ENCODE results near the gene ATP2C2.
A peak's percentile ranks its signal among the peaks of the same experiment; 100 is the strongest.

Gene ATP2C2

DNA sequence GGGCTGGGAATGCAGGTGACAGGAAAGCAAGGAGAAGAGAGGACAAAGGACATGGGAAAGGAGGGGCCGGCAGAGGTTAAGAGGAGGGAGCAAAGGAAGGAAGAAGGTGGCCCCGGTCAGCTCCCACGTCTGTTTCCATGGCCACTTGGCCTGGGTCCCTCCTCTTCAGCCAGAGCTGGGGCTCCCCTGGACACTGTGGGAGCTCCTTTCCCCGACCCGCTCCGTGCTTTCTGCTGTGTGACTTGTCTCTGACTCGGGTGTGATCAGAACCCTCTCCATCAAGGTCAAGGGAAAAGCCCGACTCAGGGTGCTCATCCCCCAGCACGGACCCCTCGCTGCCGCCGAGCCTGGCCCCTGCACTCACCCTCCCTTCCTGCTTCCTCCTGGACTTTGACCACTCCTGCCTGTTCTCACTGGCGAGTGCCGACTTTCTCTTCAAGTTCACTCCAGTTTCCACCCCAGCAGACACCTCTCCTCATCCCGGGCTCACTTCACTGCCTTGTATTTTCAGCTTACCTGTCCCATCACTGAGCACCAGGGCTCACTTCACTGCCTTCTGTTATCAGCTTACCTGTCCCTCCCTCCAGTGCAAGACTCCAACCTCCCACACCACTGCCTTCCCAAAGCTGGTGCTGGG, 74.9 kb downstream of the ATP2C2 start:
- no peak overlapping the region for H3K4me3 ChIP-seq (ENCODE audit: low read length)
- TF ChIP-seq, protein P1, sequence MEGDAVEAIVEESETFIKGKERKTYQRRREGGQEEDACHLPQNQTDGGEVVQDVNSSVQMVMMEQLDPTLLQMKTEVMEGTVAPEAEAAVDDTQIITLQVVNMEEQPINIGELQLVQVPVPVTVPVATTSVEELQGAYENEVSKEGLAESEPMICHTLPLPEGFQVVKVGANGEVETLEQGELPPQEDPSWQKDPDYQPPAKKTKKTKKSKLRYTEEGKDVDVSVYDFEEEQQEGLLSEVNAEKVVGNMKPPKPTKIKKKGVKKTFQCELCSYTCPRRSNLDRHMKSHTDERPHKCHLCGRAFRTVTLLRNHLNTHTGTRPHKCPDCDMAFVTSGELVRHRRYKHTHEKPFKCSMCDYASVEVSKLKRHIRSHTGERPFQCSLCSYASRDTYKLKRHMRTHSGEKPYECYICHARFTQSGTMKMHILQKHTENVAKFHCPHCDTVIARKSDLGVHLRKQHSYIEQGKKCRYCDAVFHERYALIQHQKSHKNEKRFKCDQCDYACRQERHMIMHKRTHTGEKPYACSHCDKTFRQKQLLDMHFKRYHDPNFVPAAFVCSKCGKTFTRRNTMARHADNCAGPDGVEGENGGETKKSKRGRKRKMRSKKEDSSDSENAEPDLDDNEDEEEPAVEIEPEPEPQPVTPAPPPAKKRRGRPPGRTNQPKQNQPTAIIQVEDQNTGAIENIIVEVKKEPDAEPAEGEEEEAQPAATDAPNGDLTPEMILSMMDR (conservative IDR thresholded peaks at IDR 0.05; ENCODE audit: low read length): no peak
- no peak for DNase-seq (ENCODE audit: low read depth)

DNA sequence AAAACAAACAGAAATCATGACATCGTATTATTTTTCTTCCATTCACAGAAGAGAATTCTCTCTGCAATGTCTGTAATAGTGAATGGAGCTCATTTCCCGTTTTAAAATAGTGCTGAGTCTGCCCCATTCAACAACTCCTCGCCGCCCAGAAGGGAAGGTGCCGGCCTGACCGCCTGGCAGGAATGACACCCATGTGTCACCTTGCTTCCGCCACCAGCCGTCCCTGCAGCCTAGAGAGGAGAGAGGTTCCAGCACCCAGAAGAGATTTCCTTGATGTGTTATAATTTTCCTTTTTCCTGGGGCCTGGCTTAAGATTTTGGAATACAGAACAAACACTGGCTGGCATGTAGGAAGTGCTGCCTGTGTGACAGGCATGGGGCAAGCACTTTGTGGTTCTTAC, 76.1 kb downstream of the ATP2C2 start:
- TF ChIP-seq, protein P1 (conservative IDR thresholded peaks at IDR 0.05; ENCODE audit: low read length): no peak
- no peak overlapping the region for H3K4me3 ChIP-seq (ENCODE audit: low read length)
- no peak for DNase-seq (ENCODE audit: low read depth)

DNA sequence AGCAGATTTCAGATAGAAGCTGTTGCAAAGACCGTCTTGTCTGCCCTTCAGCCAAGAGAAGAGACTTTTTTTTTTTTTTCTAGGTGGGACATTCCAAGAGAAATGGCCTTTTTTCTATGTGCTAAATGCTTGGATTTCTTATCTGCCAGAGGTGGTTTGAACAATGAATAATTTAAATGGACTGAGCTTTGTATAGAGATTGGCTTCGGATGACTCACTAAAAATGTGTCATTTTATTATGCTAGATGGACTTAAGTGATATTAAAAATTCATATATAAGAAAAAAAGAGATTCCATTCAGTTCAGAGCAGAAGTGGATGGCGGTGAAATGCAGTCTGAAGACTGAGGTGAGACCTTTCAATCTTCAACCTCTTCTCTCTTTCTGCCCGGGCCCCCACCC, 77.7 kb downstream of the ATP2C2 start:
- TF ChIP-seq, protein P1 (conservative IDR thresholded peaks at IDR 0.05; ENCODE audit: low read length): no peak
- no peak overlapping the region for H3K4me3 ChIP-seq (ENCODE audit: low read length)
- no peak for DNase-seq (ENCODE audit: low read depth)

DNA sequence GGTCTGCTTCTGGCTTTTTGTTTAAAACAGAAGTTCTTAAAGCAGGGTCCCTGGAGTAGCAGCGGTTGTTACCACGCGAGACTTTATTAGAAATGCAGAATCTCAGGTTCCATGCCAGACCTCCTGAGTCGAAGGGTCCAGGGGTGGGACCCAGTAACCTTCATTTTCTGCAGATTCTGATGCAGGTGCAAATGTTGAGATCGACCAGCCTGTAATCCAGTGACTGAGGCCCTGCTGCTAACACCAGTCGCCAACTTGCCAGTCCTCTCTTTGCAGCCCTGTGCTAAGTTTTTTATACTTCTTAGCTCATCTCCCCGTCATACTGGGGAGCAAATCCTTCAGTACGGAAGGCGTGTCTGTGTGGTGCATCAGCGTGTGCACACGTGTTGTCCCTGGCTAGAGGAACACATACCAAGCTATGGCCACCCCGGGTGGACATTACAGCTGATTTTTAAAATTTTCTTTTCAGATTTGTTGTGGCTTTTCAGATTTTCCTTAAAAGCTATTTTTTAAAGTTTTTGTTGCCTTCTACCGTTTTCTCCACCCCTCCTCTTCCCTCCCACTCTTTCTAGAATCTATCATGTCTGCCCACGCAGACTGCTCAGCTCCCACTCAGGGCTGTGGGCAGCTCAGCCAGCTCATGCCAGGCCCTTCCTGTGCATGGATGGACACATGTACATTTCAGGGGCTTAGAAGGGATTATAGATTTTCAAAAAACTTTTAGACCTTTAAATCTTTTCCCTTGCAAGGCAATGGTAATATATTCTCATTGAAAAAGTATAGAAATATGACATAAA, 78.5 kb downstream of the ATP2C2 start:
- DNase-seq (ENCODE audit: low read depth): peak; percentile 4
- TF ChIP-seq, protein P1 (conservative IDR thresholded peaks at IDR 0.05; ENCODE audit: low read length): no peak
- H3K4me3 ChIP-seq (ENCODE audit: low read length): no peak overlapping the region

DNA sequence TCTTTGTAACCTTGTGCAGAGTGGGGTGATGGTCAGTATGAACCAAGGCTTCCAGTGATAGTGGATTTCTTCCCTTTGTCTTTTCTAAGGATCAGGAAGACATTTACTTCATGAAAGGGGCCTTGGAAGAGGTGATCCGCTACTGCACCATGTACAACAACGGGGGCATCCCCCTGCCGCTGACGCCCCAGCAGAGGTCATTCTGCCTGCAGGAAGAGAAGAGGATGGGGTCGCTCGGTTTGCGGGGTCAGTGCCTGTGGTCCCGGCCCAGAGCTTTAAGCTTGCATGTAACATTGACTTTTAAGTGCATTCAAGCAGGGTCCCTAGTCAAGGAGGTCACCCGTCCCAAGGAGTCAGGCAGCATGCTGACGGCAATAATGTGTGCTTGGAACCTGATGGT, 80.1 kb downstream of the ATP2C2 start:
- DNase-seq (ENCODE audit: low read depth): no peak
- TF ChIP-seq, protein P1 (conservative IDR thresholded peaks at IDR 0.05; ENCODE audit: low read length): no peak
- no peak overlapping the region for H3K4me3 ChIP-seq (ENCODE audit: low read length)

DNA sequence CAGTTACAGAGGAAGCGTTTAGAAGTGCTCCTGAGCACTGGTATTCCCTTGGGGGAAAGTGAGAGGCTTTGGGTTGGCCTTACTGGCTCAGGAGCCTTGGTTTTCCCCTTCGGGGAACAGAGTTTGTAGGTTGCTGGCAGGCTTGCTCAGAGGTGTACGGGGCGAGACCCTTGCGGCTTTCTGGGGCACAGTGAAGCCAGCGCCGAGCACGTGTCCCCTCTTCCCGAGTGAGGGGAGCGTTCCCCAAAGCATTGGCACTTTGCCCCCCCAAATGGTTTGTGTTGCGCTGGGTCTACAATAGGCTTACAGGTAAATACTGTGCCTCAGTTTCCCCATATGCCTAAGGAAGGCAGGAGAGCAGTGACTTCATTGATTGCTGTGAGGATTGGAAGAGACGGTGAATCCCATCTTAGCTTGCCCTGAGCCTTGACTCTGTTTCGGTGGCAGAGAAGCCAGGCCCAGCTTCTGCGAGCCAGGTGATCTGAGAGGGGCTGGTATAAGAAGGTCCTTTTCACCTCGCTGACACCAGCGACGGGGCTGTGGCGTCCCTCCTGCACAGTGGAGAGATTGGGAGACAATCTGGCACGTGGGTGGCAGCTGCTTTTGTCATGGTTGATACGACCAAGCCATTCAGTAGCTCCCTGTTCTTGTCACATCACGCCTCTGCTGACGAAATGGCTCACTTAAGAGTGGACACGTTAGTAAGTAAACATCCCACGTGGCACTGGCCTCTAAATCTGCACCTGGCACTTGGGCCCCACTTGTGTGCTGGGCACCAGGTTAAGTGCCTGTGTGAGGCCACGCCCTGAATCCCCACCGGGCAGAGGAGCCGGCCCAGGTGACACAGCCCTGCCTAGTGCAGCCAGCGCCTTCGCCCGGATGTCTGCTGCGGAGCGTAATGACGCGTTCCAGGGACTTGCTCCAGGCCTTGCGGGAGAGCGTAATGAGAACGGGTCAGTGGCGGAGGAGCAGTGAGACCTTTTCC, 81.1 kb downstream of the ATP2C2 start:
- TF ChIP-seq, protein P1 (conservative IDR thresholded peaks at IDR 0.05; ENCODE audit: low read length): no peak
- no peak for DNase-seq (ENCODE audit: low read depth)
- no peak overlapping the region for H3K4me3 ChIP-seq (ENCODE audit: low read length)
